ENCODE results near the gene APOL3.

DNA sequence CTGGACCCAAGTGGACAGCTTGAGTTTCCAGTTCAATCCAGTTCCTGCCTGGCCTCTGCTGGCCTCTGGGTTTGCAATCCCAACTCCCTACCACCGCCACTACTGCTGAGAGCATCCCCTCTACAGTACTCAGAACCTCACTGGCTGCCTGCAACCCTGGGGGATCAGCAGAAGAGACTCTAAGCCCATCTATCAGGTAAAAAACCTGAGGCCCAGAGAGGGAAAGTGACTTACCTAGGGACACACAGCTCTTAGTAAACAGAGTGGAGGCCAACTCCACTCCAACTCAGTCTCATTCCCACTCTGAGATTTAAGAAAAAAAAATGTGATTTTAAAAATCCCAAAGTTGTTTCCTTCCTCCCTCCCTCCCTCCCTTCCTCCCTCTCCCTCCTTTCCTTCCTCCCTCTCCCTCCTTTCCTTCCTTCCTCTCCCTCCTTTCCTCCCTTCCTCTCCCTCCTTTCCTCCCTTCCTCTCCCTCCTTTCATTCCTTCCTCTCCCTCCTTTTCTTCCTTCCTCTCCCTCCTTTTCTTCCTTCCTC is 34.5 kb downstream of the APOL3 start:
- TF ChIP-seq, protein P1, sequence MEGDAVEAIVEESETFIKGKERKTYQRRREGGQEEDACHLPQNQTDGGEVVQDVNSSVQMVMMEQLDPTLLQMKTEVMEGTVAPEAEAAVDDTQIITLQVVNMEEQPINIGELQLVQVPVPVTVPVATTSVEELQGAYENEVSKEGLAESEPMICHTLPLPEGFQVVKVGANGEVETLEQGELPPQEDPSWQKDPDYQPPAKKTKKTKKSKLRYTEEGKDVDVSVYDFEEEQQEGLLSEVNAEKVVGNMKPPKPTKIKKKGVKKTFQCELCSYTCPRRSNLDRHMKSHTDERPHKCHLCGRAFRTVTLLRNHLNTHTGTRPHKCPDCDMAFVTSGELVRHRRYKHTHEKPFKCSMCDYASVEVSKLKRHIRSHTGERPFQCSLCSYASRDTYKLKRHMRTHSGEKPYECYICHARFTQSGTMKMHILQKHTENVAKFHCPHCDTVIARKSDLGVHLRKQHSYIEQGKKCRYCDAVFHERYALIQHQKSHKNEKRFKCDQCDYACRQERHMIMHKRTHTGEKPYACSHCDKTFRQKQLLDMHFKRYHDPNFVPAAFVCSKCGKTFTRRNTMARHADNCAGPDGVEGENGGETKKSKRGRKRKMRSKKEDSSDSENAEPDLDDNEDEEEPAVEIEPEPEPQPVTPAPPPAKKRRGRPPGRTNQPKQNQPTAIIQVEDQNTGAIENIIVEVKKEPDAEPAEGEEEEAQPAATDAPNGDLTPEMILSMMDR (IDR thresholded peaks at IDR 0.05): no peak
- no peak for TF ChIP-seq POLR2A (IDR thresholded peaks at IDR 0.05)
